H9 (cell line): ENCODE measurements around the gene SMIM34. TPM values are rescaled to one million over a fixed set of nuclear protein-coding genes. Genes with fewer than 3 reads are reported as not detected.
"Not testable (repeated sequence)": the region's sequence is repeated elsewhere in the genome, so short reads cannot be mapped to it uniquely, and the experiment has no call there.

Experiments used
- DNase-seq: peaks from one replicate; pipeline ENCODE4 v3.0.0-alpha.2; 2017
- H2AFZ ChIP-seq: one replicate; pipeline ENCODE4 v1.6.1; 2013; ENCODE audit warnings: mild to moderate bottlenecking, low read length, control low read depth, moderate library complexity
- H2AK5ac ChIP-seq: 2 replicates; pipeline ENCODE4 v1.6.1; 2013; ENCODE audit warnings: low read length, control low read depth, mixed read lengths; ENCODE audit not compliant: insufficient read length
- H2BK120ac ChIP-seq: one replicate; pipeline ENCODE4 v1.6.1; 2013; ENCODE audit warnings: low read depth, mild to moderate bottlenecking, low read length, control low read depth, inconsistent platforms; ENCODE audit not compliant: poor library complexity, severe bottlenecking
- H2BK12ac ChIP-seq: 2 replicates; pipeline ENCODE4 v1.6.1; 2013; ENCODE audit warnings: low read length, control low read depth, mixed read lengths, low read depth; ENCODE audit not compliant: insufficient read length
- H2BK15ac ChIP-seq: 2 replicates; pipeline ENCODE4 v1.6.1; 2013; ENCODE audit warnings: low read depth, low read length, control low read depth
- H2BK20ac ChIP-seq: one replicate; pipeline ENCODE4 v1.6.1; 2013; ENCODE audit warnings: low read depth, mild to moderate bottlenecking, low read length, control low read depth, inconsistent platforms; ENCODE audit not compliant: poor library complexity, severe bottlenecking
- H2BK5ac ChIP-seq: 2 replicates; pipeline ENCODE4 v1.6.1; 2013; ENCODE audit warnings: low read length, control low read depth, mixed read lengths; ENCODE audit not compliant: insufficient read length
- H3K14ac ChIP-seq: 2 replicates; pipeline ENCODE4 v1.6.1; 2013; ENCODE audit warnings: low read length, control low read depth; ENCODE audit not compliant: insufficient read depth
- H3K18ac ChIP-seq: 2 replicates; pipeline ENCODE4 v1.6.1; 2013; ENCODE audit warnings: low read depth, mild to moderate bottlenecking, mixed read lengths, low read length, control low read depth; ENCODE audit not compliant: insufficient read length
- H3K23ac ChIP-seq: 2 replicates; pipeline ENCODE4 v1.6.1; 2013; ENCODE audit warnings: low read length, control low read depth, mixed read lengths, low read depth; ENCODE audit not compliant: insufficient read length
- H3K23me2 ChIP-seq: 2 replicates; pipeline ENCODE4 v1.6.1; 2013; ENCODE audit warnings: low read depth, mild to moderate bottlenecking, mixed read lengths, low read length, control low read depth; ENCODE audit not compliant: insufficient read length, poor library complexity, severe bottlenecking
- H3K27ac ChIP-seq: 2 replicates; pipeline ENCODE4 v1.5.1; 2013; ENCODE audit warnings: low read length, control low read depth, mixed read lengths, low read depth; ENCODE audit not compliant: insufficient read length
- H3K27me3 ChIP-seq: 2 replicates; pipeline ENCODE4 v1.6.1; 2013; ENCODE audit warnings: low read length, control low read depth, inconsistent platforms; ENCODE audit not compliant: insufficient read depth
- H3K4ac ChIP-seq: 2 replicates; pipeline ENCODE4 v1.6.1; 2013; ENCODE audit warnings: low read depth, mild to moderate bottlenecking, control low read depth, inconsistent platforms, low read length, moderate library complexity
- H3K4me1 ChIP-seq: 2 replicates; pipeline ENCODE4 v1.6.1; 2013; ENCODE audit warnings: low read length, control low read depth, inconsistent platforms; ENCODE audit not compliant: insufficient read depth
- H3K4me2 ChIP-seq: 2 replicates; pipeline ENCODE4 v1.6.1; 2013; ENCODE audit warnings: low read length, control low read depth, mixed read lengths; ENCODE audit not compliant: insufficient read length, insufficient read depth
- H3K56ac ChIP-seq: 2 replicates; pipeline ENCODE4 v1.6.1; 2013; ENCODE audit warnings: low read depth, mild to moderate bottlenecking, mixed read lengths, low read length, control low read depth; ENCODE audit not compliant: insufficient read length
- H3K79me1 ChIP-seq: 2 replicates; pipeline ENCODE4 v1.6.1; 2013; ENCODE audit warnings: low read depth, mild to moderate bottlenecking, moderate library complexity, low read length, control low read depth, inconsistent platforms; ENCODE audit not compliant: insufficient read depth, poor library complexity, severe bottlenecking
- H3K79me2 ChIP-seq: 2 replicates; pipeline ENCODE4 v1.6.1; 2013; ENCODE audit warnings: low read length, control low read depth, inconsistent platforms; ENCODE audit not compliant: insufficient read depth
- H3K9ac ChIP-seq: 2 replicates; pipeline ENCODE4 v1.6.1; 2013; ENCODE audit warnings: low read length, control low read depth, mixed read lengths; ENCODE audit not compliant: insufficient read length; ENCODE audit errors: extremely low read depth
- H3K9me3 ChIP-seq: one replicate; pipeline ENCODE4 v1.6.1; 2013; ENCODE audit warnings: low read depth, low read length, inconsistent platforms; ENCODE audit not compliant: control insufficient read depth
- H3T11ph ChIP-seq: one replicate; pipeline ENCODE4 v1.6.1; 2013; ENCODE audit warnings: mild to moderate bottlenecking, low read length, control low read depth, inconsistent platforms
- H4K20me1 ChIP-seq: one replicate; pipeline ENCODE4 v1.6.1; 2013; ENCODE audit not compliant: control insufficient read depth, insufficient read length, insufficient read depth
- H4K5ac ChIP-seq: 2 replicates; pipeline ENCODE4 v1.6.1; 2013; ENCODE audit warnings: low read depth, mild to moderate bottlenecking, mixed read lengths, low read length, control low read depth; ENCODE audit not compliant: insufficient read length
- H4K8ac ChIP-seq: replicated peaks from 2 replicates; pipeline ENCODE4 v1.6.1; 2013; ENCODE audit warnings: low read length, control low read depth, mixed read lengths, low read depth; ENCODE audit not compliant: insufficient read length
- H4K91ac ChIP-seq: 2 replicates; pipeline ENCODE4 v1.6.1; 2013; ENCODE audit warnings: low read depth, mild to moderate bottlenecking, moderate library complexity, mixed read lengths, low read length, control low read depth; ENCODE audit not compliant: insufficient read length
- H3K27ac Mint-ChIP-seq, 3 experiments: 2 replicates in 2 of 3; 3 replicates in 1 of 3; pipeline ENCODE4 v1.8.0; 2020 to 2021; ENCODE audit warnings: mixed read lengths in 3 of 3, mild to moderate bottlenecking in 1 of 3, moderate library complexity in 1 of 3
- H3K27me3 Mint-ChIP-seq: 2 replicates; pipeline ENCODE4 v1.8.0; 2021; ENCODE audit warnings: low read depth, mild to moderate bottlenecking, moderate library complexity, mixed read lengths
- H3K36me3 Mint-ChIP-seq, 3 experiments: 2 replicates in 2 of 3; 3 replicates in 1 of 3; pipeline ENCODE4 v1.8.0; 2020 to 2021; ENCODE audit warnings: low read depth in 3 of 3, mixed read lengths in 3 of 3; ENCODE audit not compliant: insufficient read depth in 1 of 3
- H3K4me1 Mint-ChIP-seq, 2 experiments: 2 replicates each; pipeline ENCODE4 v1.8.0; 2020; ENCODE audit warnings: mixed read lengths in 2 of 2
- H3K4me3 Mint-ChIP-seq, 2 experiments: 2 replicates in 1 of 2; 3 replicates in 1 of 2; pipeline ENCODE4 v1.8.0; 2020 to 2021; ENCODE audit warnings: mild to moderate bottlenecking in 2 of 2, mixed read lengths in 2 of 2, moderate library complexity in 1 of 2
- H3K9me3 Mint-ChIP-seq, 2 experiments: 2 replicates in 1 of 2; 3 replicates in 1 of 2; pipeline ENCODE4 v1.8.0; 2020; ENCODE audit warnings: mild to moderate bottlenecking in 2 of 2, mixed read lengths in 2 of 2, moderate library complexity in 1 of 2
- WGBS: extraction: QIAGEN DNeasy Blood & Tissue Kit; methylation state at CpG from one replicate; pipeline ENCODE4 v1.1.7; 2013; ENCODE audit warnings: missing lambda C conversion rate, low lambda C conversion rate, mixed read lengths; ENCODE audit not compliant: insufficient read length; ENCODE audit errors: extremely low coverage; 5-methylcytosine and 5-hydroxymethylcytosine counted together
- total RNA-seq: library from RNA; stranded (reverse); gene quantifications from 2 replicates; pipeline ENCODE4 v1.2.1, GENCODE V29; 2021

The SMIM34 gene
- total RNA-seq, 1 experiment from 2014 or later: not detected

DNA sequence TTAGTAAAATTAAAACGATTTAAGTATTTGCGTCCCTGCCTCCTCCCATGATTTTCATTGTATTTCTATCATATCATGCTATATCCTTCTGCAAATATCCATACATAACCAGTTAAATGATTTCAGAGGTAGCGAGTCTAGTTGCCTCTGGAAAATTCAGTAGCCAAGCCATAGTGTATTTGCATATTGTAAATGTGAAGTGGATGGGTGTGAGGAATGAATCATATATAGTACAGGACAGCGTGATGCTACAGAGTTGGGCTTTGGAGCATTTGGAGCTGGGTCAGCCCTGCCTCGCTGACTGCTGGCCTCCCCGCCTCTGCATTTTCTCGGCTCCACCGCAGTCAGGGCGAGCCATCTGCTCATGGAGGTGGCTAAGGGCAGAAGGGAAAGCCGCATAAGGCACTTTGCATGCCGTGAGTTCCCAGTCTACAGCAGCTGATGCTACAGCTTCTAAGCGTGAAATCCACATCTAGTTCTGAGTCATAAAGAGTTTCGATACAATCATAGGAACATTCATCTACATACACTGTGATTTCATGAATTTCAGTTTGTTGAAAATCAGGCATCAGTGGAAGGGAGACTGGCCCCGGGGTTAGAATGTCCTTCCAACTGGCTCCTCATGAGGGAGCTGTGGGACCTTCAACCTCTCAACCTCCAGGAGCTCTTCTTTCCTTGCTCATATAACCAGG, 39.9 kb downstream of the SMIM34 start:
- not testable (repeated sequence) for H3K23ac ChIP-seq, H3K79me1 ChIP-seq, H2BK5ac ChIP-seq, H3K4me1 ChIP-seq, H3K27me3 ChIP-seq, H3K27ac Mint-ChIP-seq, H3K27me3 Mint-ChIP-seq, H2BK12ac ChIP-seq, H2BK20ac ChIP-seq, H3K79me2 ChIP-seq, H3K9me3 ChIP-seq, H4K5ac ChIP-seq, H4K91ac ChIP-seq, H3K36me3 Mint-ChIP-seq, H4K20me1 ChIP-seq, H3K9ac ChIP-seq, H2BK120ac ChIP-seq, H3K56ac ChIP-seq, H3K27ac ChIP-seq, H3K9me3 Mint-ChIP-seq, H2AK5ac ChIP-seq, H2AFZ ChIP-seq, H3K18ac ChIP-seq, H3K4me3 Mint-ChIP-seq, H3K4me2 ChIP-seq, H3K4ac ChIP-seq, H4K8ac ChIP-seq, DNase-seq, H3K14ac ChIP-seq, H3K4me1 Mint-ChIP-seq, H2BK15ac ChIP-seq, H3T11ph ChIP-seq, H3K23me2 ChIP-seq
- WGBS: no CpG with 5 or more reads among the region's 14 CpGs

DNA sequence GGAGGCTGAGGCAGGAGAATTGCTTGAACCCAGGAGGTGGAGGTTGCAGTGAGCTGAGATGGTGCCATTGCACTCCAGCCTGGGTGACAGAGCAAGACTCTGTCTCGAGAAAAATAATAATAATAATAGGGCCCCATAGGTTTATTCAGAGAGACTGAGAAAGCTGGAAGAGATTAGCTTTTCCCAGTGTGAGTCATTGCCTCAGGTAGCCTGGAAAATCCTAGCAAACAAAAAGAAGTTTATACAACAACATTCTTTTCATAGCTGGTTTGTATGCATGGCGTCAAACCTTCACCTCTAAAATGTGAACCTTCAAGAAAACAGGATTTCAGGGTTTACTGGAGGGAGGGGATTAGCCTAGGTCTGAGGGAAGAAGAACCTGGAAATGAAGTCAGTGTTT, 40.6 kb downstream of the SMIM34 start:
- not testable (repeated sequence) for H3K18ac ChIP-seq, H3K36me3 Mint-ChIP-seq, H2BK5ac ChIP-seq, H3T11ph ChIP-seq, H3K56ac ChIP-seq, H2BK20ac ChIP-seq, H3K9me3 Mint-ChIP-seq, H3K9me3 ChIP-seq, H3K27me3 ChIP-seq, H2BK12ac ChIP-seq, H3K4ac ChIP-seq, DNase-seq, H3K9ac ChIP-seq, H2AK5ac ChIP-seq, H3K4me3 Mint-ChIP-seq, H2AFZ ChIP-seq, H4K91ac ChIP-seq, H4K5ac ChIP-seq, H3K27ac ChIP-seq, H3K23me2 ChIP-seq, H2BK15ac ChIP-seq, H3K79me2 ChIP-seq, H3K4me1 Mint-ChIP-seq, H4K20me1 ChIP-seq, H3K27ac Mint-ChIP-seq, H3K79me1 ChIP-seq, H3K4me1 ChIP-seq, H3K14ac ChIP-seq, H2BK120ac ChIP-seq, H4K8ac ChIP-seq, H3K4me2 ChIP-seq, H3K23ac ChIP-seq, H3K27me3 Mint-ChIP-seq
- no CpG with 5 or more reads among the region's 2 CpGs for WGBS
